ENCODE measurements around the gene CFD.
"Not testable (repeated sequence)": the region's sequence is repeated elsewhere in the genome, so short reads cannot be mapped to it uniquely, and the experiment has no call there.

DNA sequence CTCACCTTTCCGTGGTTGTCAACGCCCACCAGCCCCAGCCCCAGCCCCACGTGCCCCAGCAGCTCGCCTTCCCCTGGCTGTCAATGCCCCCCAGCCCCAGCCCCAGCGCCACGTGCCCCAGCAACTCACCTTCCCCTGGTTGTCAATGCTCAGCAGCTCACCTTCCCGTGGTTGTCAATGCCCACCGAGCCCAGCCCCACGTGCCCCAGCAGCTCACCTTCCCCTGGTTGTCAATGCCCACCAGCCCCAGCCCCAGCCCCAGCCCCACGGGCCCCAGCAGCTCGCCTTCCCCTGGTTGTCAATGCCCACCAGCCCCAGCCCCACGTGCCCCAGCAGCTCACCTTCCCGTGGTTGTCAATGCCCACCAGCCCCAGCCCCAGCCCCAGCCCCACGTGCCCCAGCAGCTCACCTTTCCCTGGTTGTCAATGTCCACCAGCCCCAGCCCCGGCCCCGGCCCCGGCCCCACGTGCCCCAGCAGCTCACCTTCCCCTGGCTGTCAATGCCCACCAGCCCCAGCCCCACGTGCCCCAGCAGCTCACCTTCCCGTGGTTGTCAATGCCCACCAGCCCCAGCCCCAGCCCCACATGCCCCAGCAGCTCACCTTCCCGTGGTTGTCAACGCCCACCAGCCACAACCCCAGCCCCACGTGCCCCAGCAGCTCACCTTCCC lies 18.7 kb downstream of the CFD start:
- not testable (repeated sequence) for TF ChIP-seq EZH2 (IDR thresholded peaks at IDR 0.05; ENCODE audit: borderline replicate concordance, insufficient read depth, low read length, poor library complexity, severe bottlenecking); RAD21 (conservative IDR thresholded peaks at IDR 0.05); MXI1 (conservative IDR thresholded peaks at IDR 0.05; ENCODE audit: poor library complexity, severe bottlenecking)
- TF ChIP-seq, protein P1, sequence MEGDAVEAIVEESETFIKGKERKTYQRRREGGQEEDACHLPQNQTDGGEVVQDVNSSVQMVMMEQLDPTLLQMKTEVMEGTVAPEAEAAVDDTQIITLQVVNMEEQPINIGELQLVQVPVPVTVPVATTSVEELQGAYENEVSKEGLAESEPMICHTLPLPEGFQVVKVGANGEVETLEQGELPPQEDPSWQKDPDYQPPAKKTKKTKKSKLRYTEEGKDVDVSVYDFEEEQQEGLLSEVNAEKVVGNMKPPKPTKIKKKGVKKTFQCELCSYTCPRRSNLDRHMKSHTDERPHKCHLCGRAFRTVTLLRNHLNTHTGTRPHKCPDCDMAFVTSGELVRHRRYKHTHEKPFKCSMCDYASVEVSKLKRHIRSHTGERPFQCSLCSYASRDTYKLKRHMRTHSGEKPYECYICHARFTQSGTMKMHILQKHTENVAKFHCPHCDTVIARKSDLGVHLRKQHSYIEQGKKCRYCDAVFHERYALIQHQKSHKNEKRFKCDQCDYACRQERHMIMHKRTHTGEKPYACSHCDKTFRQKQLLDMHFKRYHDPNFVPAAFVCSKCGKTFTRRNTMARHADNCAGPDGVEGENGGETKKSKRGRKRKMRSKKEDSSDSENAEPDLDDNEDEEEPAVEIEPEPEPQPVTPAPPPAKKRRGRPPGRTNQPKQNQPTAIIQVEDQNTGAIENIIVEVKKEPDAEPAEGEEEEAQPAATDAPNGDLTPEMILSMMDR (IDR thresholded peaks at IDR 0.05; ENCODE audit: poor library complexity, severe bottlenecking), result not testable (repeated sequence)
